Epithelial cell of prostate (primary cell): Measurements from ENCODE around the gene ROR2.

Source experiments
- DNase-seq: peaks from one replicate; pipeline ENCODE4 v3.0.0-alpha.2; 2011; ENCODE audit warnings: low read depth, low spot score
- H3K27ac ChIP-seq: fragments of 450-650 bp; 2 replicates; pipeline ENCODE4 v1.5.1; 2017; ENCODE audit warnings: mild to moderate bottlenecking

The ROR2 gene

DNA sequence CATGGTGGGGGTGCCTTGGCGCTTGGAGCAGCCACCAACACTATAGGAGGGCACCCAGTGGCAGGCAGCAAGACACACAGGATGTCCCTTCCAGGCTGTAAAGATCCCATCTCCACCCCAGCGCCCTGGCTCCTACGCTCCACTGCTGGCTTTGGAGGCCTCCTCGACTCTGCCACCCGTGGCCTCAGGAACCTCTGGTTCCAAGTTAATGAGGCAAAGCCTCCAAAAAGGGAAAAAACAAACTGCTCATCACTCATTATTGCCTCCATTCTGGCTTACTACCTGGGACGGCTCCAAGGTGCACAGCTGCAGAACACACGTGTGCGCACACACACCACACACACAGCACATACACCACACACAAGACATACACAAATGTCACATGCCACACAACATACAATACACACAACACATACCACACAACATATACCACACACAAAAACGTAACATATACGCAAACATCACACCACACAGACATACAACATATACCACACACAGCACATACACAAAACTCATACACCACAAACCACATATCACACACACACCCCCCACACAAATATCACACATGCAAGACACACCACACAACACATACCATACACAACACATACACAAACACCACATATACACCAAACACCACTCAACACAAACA is 45.3 kb downstream of the ROR2 start:
- no peak overlapping the region for H3K27ac ChIP-seq
- DNase-seq, result no peak

DNA sequence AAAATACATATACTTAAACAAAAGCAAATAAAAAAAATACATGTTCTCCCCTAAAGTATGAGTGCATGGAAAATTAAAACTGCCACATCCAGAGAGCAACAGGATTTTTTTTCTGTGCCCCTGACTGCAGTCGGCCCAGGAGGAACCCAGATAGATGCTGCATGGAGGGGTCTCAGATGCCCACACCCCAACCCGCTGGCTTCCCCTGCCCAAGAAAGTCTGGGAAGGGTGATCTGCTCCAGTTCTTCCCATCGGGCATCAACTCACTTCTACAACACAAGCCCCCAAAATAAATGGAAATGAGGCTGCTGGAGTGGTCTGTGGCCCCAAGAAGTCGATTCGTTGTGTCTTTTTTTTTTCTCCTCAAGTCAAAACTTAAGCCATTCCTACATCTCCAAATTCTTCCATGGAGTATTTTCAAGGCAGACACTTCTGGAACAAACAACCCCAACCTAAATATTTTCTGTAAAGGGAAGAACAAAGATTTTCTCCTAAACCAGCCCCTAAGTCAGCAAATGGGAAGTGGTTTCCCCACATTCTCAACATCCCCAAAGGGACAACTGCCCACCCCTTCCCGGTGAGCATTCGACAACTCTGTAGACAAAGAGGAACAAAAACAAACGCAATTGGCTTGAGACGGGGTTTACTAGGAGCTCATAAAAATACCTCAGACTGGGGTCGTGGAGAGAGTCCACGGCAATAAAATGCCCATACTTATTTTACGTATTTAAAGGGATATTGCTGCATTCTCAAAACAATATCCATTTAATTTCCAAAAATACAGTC is 46.7 kb downstream of the ROR2 start:
- DNase-seq, result no peak
- H3K27ac ChIP-seq, result no peak overlapping the region

DNA sequence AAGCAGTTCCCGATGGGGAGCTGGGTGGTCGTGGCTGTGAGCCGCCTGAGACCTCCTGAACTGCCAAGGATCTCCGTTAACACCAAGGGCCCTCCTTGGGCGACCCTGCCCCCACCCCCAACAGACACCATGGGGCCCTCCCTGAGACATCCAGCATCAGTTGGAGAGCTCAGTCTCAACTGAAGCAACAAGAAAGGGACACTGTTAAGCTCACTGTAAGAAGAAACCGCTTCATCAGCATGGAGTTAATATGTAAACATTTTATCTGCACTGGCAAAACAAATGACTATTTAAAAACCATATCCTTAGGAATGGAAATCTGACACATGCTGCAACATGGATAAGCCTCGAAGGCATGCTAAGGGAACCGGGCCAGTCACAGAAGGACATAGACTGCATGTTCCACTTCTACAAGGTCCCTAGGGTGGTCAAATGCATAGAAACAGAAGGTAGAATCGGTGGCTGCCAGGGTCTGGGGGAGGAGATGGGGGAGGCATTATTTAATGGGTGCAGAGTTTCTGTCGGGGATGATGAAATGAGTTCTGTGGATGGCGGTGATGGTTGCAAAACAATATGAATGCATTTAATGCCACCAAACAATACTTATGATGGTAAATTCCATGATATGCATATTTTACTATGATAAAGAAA is 47.4 kb downstream of the ROR2 start:
- H3K27ac ChIP-seq, result no peak overlapping the region
- no peak for DNase-seq

DNA sequence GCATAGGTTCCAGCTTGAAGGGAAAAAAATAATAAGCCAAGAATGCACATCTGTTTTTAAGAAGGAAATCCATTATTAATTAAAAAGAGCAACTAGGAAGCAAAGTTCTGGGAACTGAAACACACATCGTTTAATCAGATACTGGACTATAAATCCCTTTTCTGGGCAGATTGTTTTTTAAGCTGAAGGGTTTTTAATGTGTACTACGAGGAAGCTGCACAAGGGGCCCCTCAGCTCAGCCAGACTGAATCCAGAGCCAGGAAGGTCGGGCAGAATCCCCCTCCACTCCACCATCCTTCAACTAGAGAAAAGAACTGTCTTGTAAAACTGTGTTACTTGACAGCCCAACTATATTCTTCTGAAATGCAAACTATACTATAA is 49.2 kb downstream of the ROR2 start:
- DNase-seq, result no peak
- H3K27ac ChIP-seq, result no peak overlapping the region

DNA sequence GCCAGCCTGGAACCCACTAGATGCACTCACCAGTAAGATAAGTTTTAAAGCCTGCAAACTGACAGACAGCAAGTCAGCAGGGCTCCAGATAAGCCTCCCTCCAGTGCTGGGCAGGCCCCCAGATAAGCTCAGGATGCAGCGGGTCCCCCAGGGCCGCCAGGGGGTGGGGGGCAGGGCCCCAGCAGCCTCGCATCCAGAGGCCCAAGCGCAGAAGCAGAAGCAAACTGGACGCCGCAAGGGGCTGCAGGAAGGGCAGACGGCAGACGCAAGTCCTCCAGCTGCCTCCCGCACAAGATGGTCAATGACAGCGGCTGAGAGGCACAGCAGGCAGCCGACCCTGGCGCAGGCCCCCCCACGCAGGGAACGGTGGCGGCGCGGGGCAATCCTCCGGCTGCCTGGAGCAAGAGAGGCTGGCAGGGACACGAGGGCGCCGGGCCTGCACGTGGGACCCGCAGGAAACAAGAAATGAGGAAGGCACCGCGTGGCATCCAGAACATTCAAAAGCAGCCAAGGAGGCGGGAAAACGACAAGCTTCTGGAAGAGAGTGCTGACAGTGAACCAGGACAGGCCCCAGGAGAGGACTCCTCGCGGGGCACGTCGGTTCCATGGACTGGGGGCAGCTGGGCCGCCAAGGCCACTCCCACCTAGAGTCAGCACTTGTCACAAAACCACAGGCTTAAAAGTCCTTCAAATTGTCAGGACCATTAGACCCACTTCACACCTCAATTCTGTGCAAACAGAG is 49.8 kb downstream of the ROR2 start:
- H3K27ac ChIP-seq, result no peak overlapping the region

DNA sequence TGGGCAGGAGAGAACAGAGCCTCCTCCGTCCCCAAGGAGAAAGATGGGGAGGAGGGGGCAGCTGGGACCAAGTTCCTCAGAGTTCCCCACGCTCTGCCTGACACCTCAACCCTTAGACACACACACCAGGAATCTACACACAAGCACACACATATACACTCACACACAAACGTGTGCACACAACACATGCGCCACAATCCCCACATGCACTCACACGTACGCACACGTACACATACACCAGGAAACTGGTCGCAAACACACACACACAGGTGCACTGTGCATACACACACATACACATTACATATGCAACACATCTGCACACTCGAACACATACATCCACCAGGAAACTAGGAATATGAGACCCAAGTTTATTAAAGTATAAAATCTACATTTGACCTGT is 50.4 kb downstream of the ROR2 start:
- H3K27ac ChIP-seq, result no peak overlapping the region
- DNase-seq, result no peak

More for the DNA sequence above, 49.8 kb downstream of the ROR2 start:
- no peak for DNase-seq

DNA sequence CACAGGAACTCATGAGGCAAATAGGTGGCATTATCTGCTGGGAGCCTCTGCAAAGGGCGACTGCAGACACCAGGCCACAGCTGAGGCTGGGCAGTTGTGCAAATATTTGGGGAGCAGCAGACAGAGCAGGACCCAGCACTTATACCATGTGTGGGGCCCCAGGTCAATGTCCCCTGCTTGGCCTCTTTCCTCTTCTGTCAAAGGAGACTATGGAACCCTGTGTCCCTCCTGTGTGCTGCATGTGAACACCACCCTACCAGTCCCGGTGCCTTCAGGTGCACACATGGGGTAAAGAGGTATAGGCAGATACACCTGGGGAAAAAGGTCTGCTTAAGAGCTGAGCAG is 50.8 kb downstream of the ROR2 start:
- no peak overlapping the region for H3K27ac ChIP-seq

DNA sequence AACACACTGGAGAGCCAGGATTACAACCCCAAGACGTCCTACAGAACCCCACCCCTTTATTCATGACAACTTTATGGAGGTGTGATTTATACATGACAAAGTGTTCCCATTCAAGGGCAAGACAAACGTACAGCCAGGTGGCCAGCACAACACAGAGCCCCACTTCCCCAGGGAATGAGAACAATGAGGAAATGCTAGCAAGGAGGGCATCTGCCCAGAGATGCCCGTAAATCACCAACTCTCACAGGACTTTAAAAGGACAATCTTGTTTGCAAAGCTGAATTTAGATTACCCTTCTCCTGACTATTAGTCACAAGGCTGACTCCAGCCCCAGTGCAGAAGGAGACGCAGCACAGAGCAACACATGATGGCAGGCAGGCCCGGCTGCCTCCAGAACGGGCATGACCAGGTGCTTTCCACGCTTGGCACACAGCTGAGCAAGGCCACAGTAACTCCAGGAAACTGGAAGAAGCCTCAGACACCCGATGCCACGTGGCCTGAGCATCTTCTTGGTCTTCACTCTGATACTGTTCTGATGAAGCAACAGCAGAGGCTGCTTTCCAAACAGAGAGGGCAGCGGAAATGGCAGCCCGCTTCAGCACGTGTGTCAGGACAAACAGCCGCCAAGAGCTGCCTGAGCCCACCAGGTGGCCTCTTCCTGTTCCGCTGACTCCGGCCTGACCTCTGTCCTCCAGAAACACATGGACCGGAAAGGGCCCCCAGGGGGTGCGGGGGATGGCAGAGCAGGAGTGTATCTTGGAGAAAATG is 51.4 kb downstream of the ROR2 start:
- DNase-seq, result peak; percentile 84
- H3K27ac ChIP-seq, result peak overlapping the region; percentile 22

More for the DNA sequence above, 50.8 kb downstream of the ROR2 start:
- no peak for DNase-seq

DNA sequence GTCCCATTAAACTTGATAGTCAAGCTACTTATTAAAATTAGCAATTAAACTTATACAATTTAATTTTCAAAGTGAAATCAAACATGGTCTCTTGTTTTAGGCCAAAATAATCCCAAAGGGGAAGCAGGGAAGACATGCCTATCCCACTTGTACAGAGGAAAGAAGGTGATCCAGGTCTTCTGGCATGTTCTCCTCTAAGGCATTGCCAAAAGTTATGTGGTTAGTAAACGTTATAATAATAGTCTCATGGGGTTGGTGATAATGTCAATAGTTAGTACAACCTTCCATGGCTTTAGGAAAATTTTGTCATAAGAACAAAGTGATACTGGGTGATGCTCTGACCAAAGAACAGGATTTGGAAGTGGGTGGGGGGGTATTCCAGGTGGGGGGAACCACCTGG is 52.8 kb downstream of the ROR2 start:
- no peak overlapping the region for H3K27ac ChIP-seq
- no peak for DNase-seq

DNA sequence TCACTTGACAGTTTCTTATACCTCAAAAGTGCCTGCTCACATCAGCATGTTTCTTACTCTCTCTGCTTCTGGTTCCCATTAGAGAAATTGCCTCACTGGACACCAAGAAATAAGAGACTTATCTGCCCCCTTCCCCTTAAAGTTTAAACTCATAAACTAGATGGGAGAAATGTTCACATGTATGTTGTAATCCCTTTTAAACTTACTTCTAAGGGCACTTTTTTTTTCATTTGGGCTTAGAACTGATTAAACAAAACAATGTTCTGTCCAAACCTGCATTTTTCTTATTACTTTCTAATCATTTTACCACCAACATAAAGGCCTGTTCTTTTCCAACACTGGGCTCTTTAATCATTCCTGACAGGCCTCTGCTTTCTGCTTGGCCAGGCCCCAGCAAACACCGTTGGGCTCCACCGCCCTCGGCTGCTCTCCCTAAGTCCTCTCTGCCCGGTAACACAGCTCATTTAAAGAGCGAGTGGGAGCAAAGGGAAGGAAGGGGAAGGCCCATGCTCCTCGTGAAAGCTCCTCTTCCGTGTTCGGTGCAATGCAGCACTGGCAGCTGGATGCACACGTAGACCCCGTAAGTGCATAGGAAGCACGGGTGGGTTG is 53.4 kb downstream of the ROR2 start:
- no peak for DNase-seq
- H3K27ac ChIP-seq, result no peak overlapping the region

DNA sequence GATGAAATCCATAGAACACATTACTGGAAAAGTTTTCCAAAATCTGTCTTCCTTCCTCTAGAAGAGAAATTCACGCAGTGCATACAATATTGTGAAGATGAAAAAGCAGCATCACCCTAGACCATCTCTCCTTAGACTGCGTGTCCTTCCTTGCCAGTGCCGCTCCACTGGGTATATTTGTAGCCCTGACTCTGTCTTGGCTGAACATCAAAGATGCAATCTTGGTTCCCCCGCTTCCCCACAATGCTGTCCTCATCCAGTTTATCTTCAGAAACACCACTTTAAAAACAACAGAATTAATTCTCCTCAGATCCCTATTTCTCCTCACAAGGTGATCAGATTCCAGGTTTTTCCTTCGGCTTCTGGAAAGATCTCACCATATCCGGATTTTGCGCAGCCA is 53.9 kb downstream of the ROR2 start:
- no peak overlapping the region for H3K27ac ChIP-seq
- no peak for DNase-seq

DNA sequence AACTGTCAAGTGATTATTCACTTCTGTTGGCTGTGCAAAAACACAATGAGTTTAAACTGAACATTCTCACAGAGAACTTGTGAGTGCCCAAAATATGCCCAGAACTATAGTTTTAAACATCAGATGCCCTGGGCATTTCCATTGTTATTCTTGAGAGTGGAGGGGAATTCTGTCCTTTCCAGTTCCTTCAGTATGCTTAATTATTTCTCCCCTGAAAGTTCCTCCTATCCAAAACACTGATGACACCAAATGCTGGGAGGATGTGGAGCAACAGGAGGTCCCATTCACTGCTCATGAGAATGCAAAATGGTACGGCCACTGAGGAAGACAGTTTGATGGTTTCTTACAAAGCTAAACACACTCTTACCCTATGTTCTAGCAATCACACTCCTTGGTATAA is 55.5 kb downstream of the ROR2 start:
- no peak overlapping the region for H3K27ac ChIP-seq
- DNase-seq, result no peak

DNA sequence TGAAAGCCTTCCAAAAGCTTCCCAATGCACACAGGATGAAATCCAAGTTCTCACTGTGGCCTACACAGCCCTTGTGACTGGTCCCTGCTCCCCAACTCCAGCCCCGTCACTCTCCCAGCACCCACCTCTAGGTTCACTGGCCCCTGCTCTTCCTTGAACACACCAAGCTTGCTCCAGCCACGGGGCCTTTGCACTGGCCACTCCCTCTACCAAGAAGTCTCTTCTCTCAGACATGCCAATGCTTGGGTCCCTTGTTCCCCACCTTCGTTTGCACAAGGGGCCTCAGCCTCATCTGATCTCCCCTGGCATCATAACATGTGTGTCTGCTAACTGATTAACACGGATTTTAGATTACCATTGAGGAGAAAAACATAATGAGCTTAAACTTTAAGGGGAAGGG is 56.0 kb downstream of the ROR2 start:
- no peak overlapping the region for H3K27ac ChIP-seq
- DNase-seq, result no peak

DNA sequence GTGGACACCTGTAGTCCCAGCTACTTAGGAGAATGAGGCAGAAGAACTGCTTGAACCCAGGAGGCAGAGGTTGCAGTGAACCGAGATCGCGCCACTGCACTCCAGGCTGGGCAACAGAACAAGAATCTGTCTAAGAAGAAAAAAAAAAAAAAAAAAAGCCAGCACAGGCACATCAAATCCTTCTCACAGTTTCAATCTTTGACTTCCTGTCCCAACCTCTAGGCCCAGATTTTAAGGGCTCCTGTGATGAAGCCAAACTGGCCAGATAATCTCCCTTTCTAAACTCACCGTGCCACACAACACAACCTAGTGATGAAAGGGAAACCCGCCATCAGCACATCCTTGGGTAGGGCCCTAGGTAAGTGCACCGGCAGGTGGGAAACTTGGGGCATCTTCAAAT is 58.1 kb downstream of the ROR2 start:
- H3K27ac ChIP-seq, result no peak overlapping the region
- no peak for DNase-seq

DNA sequence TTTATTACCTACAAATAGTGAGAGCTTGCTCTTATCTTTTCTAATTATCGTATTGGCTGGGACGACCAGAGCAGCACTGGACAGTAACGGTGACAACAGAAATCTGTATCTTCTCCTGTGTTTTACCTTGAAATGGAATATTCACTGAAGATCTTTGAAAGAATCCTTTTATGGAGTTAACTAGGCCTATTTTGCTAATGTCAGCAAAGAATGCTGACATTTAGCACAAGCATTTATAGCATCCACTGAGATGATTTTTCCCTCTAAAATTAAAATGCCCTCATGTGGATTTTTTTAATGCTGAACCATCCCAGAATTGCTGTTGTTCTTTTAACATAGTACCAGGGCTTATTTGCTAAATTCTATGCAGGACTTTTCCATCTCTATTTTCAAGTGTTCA is 59.4 kb downstream of the ROR2 start:
- H3K27ac ChIP-seq, result no peak overlapping the region
- no peak for DNase-seq

DNA sequence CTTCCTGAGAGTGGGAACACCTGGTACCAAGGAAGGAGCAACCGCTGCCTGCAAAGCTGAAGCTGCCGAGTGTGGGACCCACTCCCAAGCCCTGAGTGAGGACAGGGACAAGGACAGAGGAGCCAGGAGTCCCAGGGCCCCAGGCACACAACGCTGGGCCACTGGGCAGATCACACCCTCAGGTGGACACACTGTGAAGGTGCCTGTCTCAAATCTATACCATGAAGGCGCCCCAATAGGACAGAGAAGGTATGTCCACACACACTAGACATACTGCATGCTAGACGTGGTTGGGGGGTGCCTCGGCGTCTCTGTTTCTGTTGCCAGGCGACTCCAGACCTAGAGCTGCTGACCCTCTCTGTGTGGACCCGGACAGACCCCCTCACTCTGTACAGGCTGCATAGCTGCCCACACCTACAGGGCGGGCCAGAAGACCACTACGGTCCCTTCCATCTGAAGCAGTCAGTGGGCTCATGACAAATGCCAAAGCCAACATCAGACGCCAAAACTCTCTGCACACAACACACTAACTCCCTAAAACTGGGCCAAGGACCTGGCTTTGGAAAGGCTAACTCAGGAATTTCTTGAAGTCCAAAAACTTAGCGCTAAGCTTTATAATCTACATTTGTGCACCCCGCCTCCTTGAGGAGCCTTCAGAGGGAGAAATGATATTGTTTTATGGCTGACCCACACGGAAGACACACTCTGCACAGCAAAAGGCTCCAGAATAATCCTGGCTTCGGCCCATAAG is 60.7 kb downstream of the ROR2 start:
- H3K27ac ChIP-seq, result no peak overlapping the region
- no peak for DNase-seq

DNA sequence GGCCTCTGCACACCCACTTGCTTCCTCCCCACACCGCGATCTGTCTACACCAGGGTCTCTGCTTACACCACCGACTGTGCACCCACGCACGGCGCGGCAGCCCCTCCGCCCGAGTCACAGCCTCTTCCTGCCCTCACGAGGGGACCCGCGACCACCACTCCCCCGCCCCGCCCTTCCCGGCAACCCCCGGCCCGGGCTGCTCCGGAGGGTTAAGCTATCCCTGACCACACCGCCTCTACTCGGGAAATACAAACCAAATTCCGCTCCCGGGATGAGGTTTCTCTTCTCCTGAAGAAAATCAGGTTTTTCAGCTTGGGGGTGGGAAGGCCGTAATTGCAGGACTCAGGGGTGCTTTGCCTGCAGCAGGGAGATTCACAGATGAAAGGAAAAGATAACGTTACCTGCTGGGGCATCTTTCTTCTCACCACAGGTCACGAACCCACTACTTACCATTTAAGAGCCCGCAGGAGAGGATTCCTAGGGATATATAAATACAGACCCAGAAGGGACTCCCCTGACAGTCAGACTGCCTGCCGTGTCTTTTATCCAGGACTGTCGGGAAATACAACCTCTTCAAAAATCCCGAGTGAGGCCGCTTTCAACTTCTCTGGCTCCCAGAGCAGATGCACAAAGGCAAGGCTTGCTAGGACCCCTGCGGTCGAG is 63.5 kb downstream of the ROR2 start:
- no peak for DNase-seq
- no peak overlapping the region for H3K27ac ChIP-seq

DNA sequence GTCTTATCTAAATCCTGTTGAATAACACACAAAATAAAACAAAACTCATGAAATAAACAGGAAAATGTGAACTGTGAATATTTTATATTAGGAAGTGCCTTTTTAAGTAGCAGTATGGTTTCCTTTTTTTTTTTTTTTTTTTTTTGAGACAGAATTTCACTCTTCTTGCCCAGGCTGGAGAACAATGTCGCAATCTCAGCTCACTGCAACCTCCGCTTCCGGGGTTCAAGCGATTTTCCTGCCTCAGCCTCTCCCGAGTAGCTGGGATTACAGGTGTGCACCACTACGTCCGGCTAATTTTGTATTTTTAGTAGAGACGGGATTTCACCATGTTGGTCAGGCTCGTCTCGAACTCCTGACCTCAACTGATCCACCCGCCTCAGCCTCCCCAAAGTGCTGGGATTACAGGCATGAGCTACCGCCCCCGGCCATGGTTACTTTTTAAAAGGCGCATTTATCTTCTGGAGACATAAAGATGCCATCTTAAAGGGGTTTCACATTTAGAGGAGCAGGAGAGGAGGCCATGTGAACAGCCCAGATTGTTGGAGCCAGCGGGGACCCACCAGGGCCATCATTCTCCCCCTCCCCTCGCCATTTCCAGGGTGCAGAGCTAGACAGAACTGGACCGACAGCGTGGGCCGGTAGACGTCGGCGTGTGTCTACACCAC is 64.1 kb downstream of the ROR2 start:
- H3K27ac ChIP-seq, result no peak overlapping the region
- no peak for DNase-seq
